Gastroesophageal sphincter (tissue), 4 donors: ENCODE measurements around the gene MTHFS. TPM values are rescaled to one million over a fixed set of nuclear protein-coding genes. Genes with fewer than 3 reads are reported as not detected.

Experiments used
- ATAC-seq: fragments of 150-250 bp; one replicate; pipeline ENCODE4 v1.9.1; 2016; ENCODE audit warnings: mild to moderate bottlenecking, moderate library complexity
- H3K27ac ChIP-seq, 4 donors: fragments of 200-600 bp; sonication (generic) in 3 of 4; 1 replicate in 3 of 4; 2 replicates in 1 of 4; pipeline ENCODE4 v1.5.1; 2016 to 2019
- H3K27me3 ChIP-seq: fragments of 200-600 bp; sonication (generic); one replicate; pipeline ENCODE4 v1.5.1; 2019
- H3K36me3 ChIP-seq, 2 donors: fragments of 200-600 bp; sonication (generic); one replicate each; pipeline ENCODE4 v1.5.1; 2019; ENCODE audit warnings: control low read depth in 1 of 2
- H3K4me1 ChIP-seq, 3 donors: fragments of 200-600 bp; sonication (generic); 1 replicate in 2 of 3; 2 replicates in 1 of 3; pipeline ENCODE4 v1.5.1; 2016 to 2019; ENCODE audit warnings: control low read depth in 2 of 3
- H3K4me3 ChIP-seq, 2 donors: fragments of 200-600 bp; sonication (generic); one replicate each; pipeline ENCODE4 v1.5.1; 2019; ENCODE audit warnings: mild to moderate bottlenecking in 1 of 2, moderate library complexity in 1 of 2
- H3K9me3 ChIP-seq, 3 donors: fragments of 200-600 bp; sonication (generic); one replicate each; pipeline ENCODE4 v1.5.1; 2017 to 2019; ENCODE audit warnings: control low read depth in 2 of 3
- EP300 ChIP-seq: sonication (generic); formaldehyde crosslinking; IDR thresholded peaks from one replicate; pipeline ENCODE4 v1.6.1; 2017; ENCODE audit warnings: antibody characterized with exemption, mild to moderate bottlenecking
- POLR2A ChIP-seq, 2 donors: fragments of 450-650 bp; IDR thresholded peaks; one replicate each; pipeline ENCODE4 v1.6.1; 2017; ENCODE audit warnings: antibody characterized with exemption in 2 of 2, mild to moderate bottlenecking in 2 of 2, moderate library complexity in 1 of 2
- POLR2AphosphoS5 ChIP-seq: sonication (generic); formaldehyde crosslinking; IDR thresholded peaks from one replicate; pipeline ENCODE4 v1.6.1; 2017; ENCODE audit warnings: antibody characterized with exemption
- WGBS, 2 donors: methylation state at CpG; one replicate each; pipeline ENCODE4 v1.1.5; 2018; ENCODE audit warnings: low coverage in 1 of 2; 5-methylcytosine and 5-hydroxymethylcytosine counted together
- total RNA-seq, 4 donors: library from RNA; depleted of rRNA; stranded (reverse); fragments of >200 nt; gene quantifications; one replicate each; pipeline ENCODE4 v1.1.0, GENCODE V29; 2016
- TF ChIP-seq, protein P1 (sequence below), 4 experiments: fragments of 200-600 bp in 2 of 4; fragments of 450-650 bp in 2 of 4; sonication (generic) in 1 of 4; IDR thresholded peaks; one replicate each; pipeline ENCODE4 v1.5.1; 2017 to 2019; ENCODE audit warnings: antibody characterized with exemption in 4 of 4, mild to moderate bottlenecking in 2 of 4, moderate library complexity in 2 of 4

Gene MTHFS
- total RNA-seq, 4 donors from 2014 or later: 7.9 to 12.8 (median 11.0) TPM

- 62 to 72% methylated on average over 2 to 3 of the region's 3 CpGs for WGBS, 2 donors
- Histone ChIP-seq H3K4me1 (no peaks in the 10 kb centered on the region), H3K9me3 (no peaks in the 10 kb centered on the region), H3K27me3 (no peaks in the 10 kb centered on the region), H3K27ac (no peak overlapping the region), H3K36me3 (peaks cover 0 to 31% of the 10 kb centered on the region in 2 donors), H3K4me3 (no peak overlapping the region)
- TF ChIP-seq EP300 (no peak), POLR2AphosphoS5 (no peak), POLR2A (IDR thresholded peaks at IDR 0.05) (no peak)
- TF ChIP-seq, protein P1, sequence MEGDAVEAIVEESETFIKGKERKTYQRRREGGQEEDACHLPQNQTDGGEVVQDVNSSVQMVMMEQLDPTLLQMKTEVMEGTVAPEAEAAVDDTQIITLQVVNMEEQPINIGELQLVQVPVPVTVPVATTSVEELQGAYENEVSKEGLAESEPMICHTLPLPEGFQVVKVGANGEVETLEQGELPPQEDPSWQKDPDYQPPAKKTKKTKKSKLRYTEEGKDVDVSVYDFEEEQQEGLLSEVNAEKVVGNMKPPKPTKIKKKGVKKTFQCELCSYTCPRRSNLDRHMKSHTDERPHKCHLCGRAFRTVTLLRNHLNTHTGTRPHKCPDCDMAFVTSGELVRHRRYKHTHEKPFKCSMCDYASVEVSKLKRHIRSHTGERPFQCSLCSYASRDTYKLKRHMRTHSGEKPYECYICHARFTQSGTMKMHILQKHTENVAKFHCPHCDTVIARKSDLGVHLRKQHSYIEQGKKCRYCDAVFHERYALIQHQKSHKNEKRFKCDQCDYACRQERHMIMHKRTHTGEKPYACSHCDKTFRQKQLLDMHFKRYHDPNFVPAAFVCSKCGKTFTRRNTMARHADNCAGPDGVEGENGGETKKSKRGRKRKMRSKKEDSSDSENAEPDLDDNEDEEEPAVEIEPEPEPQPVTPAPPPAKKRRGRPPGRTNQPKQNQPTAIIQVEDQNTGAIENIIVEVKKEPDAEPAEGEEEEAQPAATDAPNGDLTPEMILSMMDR (IDR thresholded peaks at IDR 0.05): no peak
- ATAC-seq: no peak
Observed at GRCh38 chr15:79844221-79844620, 52.6 kb downstream of the MTHFS start.

DNA sequence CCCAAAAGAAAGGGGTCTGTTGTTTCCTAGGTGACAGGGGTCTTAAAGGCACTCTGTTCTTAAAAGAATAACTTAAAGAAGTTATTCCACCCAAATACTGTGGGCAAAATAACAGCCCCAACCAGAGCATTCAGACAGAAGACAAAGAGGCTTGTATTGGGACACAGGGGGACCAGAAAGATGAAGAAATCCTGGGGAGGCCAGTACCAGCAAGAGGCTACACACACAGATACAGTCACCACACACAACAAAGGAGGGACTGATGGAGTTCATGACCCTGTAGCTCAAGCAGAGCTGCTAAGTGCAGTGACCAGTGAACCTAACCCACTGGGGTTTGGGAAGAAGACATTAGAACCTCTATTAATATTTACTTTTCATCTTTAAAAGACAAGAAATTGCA, 59.0 kb downstream of the MTHFS start:
- Histone ChIP-seq H3K27me3 (no peaks in the 10 kb centered on the region), H3K4me3 (no peak overlapping the region), H3K4me1 (no peaks in the 10 kb centered on the region), H3K36me3 (peaks cover 0 to 23% of the 10 kb centered on the region in 2 donors), H3K9me3 (no peaks in the 10 kb centered on the region), H3K27ac (no peak overlapping the region)
- ATAC-seq: no peak
- TF ChIP-seq POLR2AphosphoS5 (no peak), EP300 (no peak), POLR2A (IDR thresholded peaks at IDR 0.05) (no peak)
- TF ChIP-seq, protein P1 (IDR thresholded peaks at IDR 0.05): no peak

DNA sequence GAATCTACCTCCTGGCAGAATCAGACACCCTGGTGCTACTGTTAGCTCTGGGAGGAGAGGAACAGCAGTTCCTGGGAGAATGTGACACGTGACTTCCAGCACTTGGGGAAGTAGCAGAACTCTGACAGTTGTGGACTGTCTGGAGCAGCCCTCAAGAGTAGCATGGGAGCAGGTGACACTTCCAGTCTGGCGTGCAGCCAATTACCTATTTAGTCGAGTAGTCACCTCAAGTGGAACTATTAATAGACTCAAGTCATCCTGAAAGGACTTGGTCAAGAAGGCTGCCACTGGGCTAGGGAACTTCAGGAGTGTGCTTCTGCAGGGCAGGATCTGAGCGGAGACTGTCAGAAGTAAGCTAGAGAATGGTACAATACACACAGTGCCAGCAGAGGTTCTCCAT, 62.3 kb downstream of the MTHFS start:
- H3K4me1 ChIP-seq: no peaks in the 10 kb centered on the region
- no peak overlapping the region for H3K27ac ChIP-seq
- H3K4me3 ChIP-seq: no peak overlapping the region
- no peaks in the 10 kb centered on the region for H3K27me3 ChIP-seq
- no peak for TF ChIP-seq POLR2AphosphoS5
- TF ChIP-seq, protein P1 (IDR thresholded peaks at IDR 0.05): no peak
- TF ChIP-seq EP300: no peak
- TF ChIP-seq POLR2A (IDR thresholded peaks at IDR 0.05): no peak
- 57% methylated on average over 2 of the region's 4 CpGs; no CpG with 5 or more reads in 1 of the 2 donors for WGBS, 2 donors
- H3K9me3 ChIP-seq: no peaks in the 10 kb centered on the region
- no peak for ATAC-seq
- peaks cover 0 to 17% of the 10 kb centered on the region in 2 donors for H3K36me3 ChIP-seq

DNA sequence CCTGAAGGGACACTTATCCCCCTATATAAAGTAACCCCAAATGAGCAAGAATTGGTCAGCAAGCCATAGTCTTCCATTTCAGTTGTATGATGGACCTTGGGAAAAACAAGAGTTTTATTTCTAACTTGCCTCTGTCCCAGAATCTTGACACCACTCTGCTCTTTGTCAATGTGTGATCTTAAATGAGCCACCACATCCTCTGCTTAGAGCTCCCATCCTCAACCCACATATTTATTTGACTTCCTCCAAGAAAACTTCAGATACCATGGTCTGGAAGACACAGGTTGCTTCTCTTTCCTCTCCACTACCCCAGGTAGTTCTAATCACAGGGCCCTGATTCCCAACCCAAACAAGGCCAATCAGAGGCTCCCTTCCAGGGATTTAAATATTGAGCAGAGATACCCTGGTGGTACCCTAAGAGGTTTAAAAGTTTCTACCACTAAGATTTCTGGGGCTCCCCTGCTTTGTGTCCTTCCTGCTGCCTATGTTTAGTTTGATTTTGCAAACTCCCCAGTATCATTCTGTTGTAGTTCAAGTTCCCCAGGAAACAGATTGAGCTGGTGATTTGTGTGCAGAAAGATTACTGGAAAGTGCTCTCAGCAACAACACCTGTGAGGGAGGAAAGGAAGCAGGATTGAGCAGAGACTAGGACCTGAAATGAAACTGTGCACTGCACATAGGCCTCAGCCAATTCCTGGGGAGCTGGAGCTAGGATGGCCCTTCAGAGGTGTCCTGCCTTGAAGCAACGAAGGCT, 64.3 kb downstream of the MTHFS start:
- Histone ChIP-seq H3K27me3 (no peaks in the 10 kb centered on the region), H3K9me3 (no peaks in the 10 kb centered on the region), H3K36me3 (peaks cover 0 to 4% of the 10 kb centered on the region in 2 donors), H3K4me1 (no peaks in the 10 kb centered on the region), H3K27ac (no peak overlapping the region), H3K4me3 (no peak overlapping the region)
- ATAC-seq: no peak
- TF ChIP-seq, protein P1 (IDR thresholded peaks at IDR 0.05): no peak
- no peak for TF ChIP-seq POLR2A (IDR thresholded peaks at IDR 0.05)
- TF ChIP-seq EP300: no peak
- TF ChIP-seq POLR2AphosphoS5: no peak
- no CpG with 5 or more reads among the region's 1 CpG for WGBS, 2 donors

DNA sequence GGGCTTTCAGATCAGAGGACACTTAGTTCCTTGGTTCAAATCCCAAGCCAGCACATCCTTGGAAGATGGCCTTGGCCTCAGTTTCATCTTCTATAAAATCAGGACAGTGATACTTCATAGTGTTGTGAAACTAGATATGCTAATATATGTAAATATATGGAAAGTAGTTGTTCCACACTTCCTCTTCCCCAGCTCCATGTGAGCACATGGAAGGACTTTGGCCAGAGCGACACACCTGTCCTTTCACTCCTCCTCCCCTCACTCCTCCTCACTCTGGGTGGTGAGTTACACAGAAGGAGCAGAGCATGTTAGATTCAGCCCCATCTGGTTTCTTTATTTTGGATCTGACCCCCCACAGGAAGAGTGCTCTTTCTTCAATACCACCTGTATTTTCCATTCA, 65.2 kb downstream of the MTHFS start:
- no peak for ATAC-seq
- no peaks in the 10 kb centered on the region for H3K27me3 ChIP-seq
- no peak overlapping the region for H3K27ac ChIP-seq
- H3K4me1 ChIP-seq: no peaks in the 10 kb centered on the region
- peaks cover 0 to 4% of the 10 kb centered on the region in 2 donors for H3K36me3 ChIP-seq
- H3K4me3 ChIP-seq: no peak overlapping the region
- TF ChIP-seq POLR2AphosphoS5 (no peak), POLR2A (IDR thresholded peaks at IDR 0.05) (no peak)
- TF ChIP-seq, protein P1 (IDR thresholded peaks at IDR 0.05): no peak
- H3K9me3 ChIP-seq: no peaks in the 10 kb centered on the region
- 100% methylated on average over 1 of the region's 1 CpG for WGBS, 2 donors
